PC-3 (cell line): ENCODE data around the gene MAGI2. TPM values are rescaled to one million over a fixed set of nuclear protein-coding genes. Genes with fewer than 3 reads are reported as not detected.

Source experiments
- ATAC-seq: fragments of 200-7000 bp; cut with Tn5 transposase; 2 replicates; pipeline ENCODE4 v1.9.1; 2020; ENCODE audit warnings: mild to moderate bottlenecking, moderate library complexity
- BruUV-seq: library from RNA; stranded (reverse); fragments of 400-500 nt; replicated peaks from 2 replicates; lab custom pipeline; 2021; lab: Mats Ljungman, UMichigan
- CTCF ChIA-PET: fragments of 300-600 bp; sonication (Branson Sonifier 250); formaldehyde crosslinking; loops from one replicate; lab custom pipeline; 2022; ENCODE audit warnings: antibody characterized with exemption; lab: Charles Lee
- POLR2A ChIA-PET: fragments of 300-600 bp; sonication (Branson Sonifier 250); formaldehyde crosslinking; loops from one replicate; lab custom pipeline; 2022; ENCODE audit warnings: antibody characterized with exemption; ENCODE audit not compliant: unreplicated experiment; lab: Charles Lee
- DNase-seq: peaks from one replicate; pipeline ENCODE4 v3.0.0-alpha.2; 2015
- H2AFZ ChIP-seq: fragments of 300-600 bp; sonication (generic); 2 replicates; pipeline ENCODE4 v1.6.0; 2016; ENCODE audit warnings: antibody characterized with exemption, low read length
- H3F3A ChIP-seq: fragments of 300-600 bp; sonication (generic); one replicate; pipeline ENCODE4 v1.6.0; 2017; ENCODE audit warnings: antibody characterized with exemption, low read length, control low read depth, mild to moderate bottlenecking; ENCODE audit not compliant: unreplicated experiment
- H3K27ac ChIP-seq: fragments of 300-600 bp; sonication (generic); 2 replicates; pipeline ENCODE4 v1.5.1; 2016; ENCODE audit warnings: mild to moderate bottlenecking, low read length
- H3K27me3 ChIP-seq: fragments of 300-600 bp; sonication (generic); 2 replicates; pipeline ENCODE4 v1.6.1; 2016; ENCODE audit warnings: low read length, mixed read lengths
- H3K36me3 ChIP-seq: fragments of 300-600 bp; sonication (generic); 2 replicates; pipeline ENCODE4 v1.6.1; 2016; ENCODE audit warnings: low read depth, mixed run types, low read length, mixed read lengths
- H3K4me1 ChIP-seq: fragments of 300-600 bp; sonication (generic); 2 replicates; pipeline ENCODE4 v1.5.1; 2016; ENCODE audit warnings: low read length; ENCODE audit not compliant: insufficient read depth
- H3K4me2 ChIP-seq: fragments of 300-600 bp; sonication (generic); 2 replicates; pipeline ENCODE4 v1.6.0; 2016; ENCODE audit warnings: low read length
- H3K4me3 ChIP-seq: fragments of 300-600 bp; sonication (generic); 2 replicates; pipeline ENCODE4 v1.5.1; 2016; ENCODE audit warnings: mild to moderate bottlenecking, low read length, mixed read lengths
- H3K79me2 ChIP-seq: fragments of 300-600 bp; sonication (generic); 2 replicates; pipeline ENCODE4 v1.6.1; 2017; ENCODE audit warnings: low read length, mixed read lengths
- H3K9ac ChIP-seq: fragments of 300-600 bp; sonication (generic); 2 replicates; pipeline ENCODE4 v1.6.0; 2016; ENCODE audit warnings: mild to moderate bottlenecking, low read length
- H3K9me2 ChIP-seq: fragments of 300-600 bp; sonication (generic); replicated peaks from 2 replicates; pipeline ENCODE4 v1.6.1; 2016; ENCODE audit warnings: mixed run types, low read length, mixed read lengths
- H3K9me3 ChIP-seq: fragments of 300-600 bp; sonication (generic); 2 replicates; pipeline ENCODE4 v1.6.1; 2016; ENCODE audit warnings: low read length, mixed read lengths
- H4K20me1 ChIP-seq: fragments of 300-600 bp; sonication (generic); 2 replicates; pipeline ENCODE4 v1.6.1; 2016; ENCODE audit warnings: low read length, mixed read lengths
- EZH2 ChIP-seq: fragments of 300-600 bp; sonication (generic); IDR thresholded peaks from one replicate; pipeline ENCODE4 v1.6.1; 2017; ENCODE audit warnings: antibody characterized with exemption, mild to moderate bottlenecking, low read length; ENCODE audit not compliant: unreplicated experiment
- EZH2phosphoT487 ChIP-seq: fragments of 300-600 bp; sonication (generic); IDR thresholded peaks from 2 replicates; pipeline ENCODE4 v1.6.1; 2018; ENCODE audit warnings: mild to moderate bottlenecking, antibody characterized with exemption, low read length, borderline replicate concordance
- intact Hi-C: fragments of 100-400 bp; cut with micrococcal nuclease; formaldehyde crosslinking; loops from 2 replicates; pipeline ENCODE4 v1.9.0; 2023
- total RNA-seq: library from RNA; depleted of rRNA; stranded (reverse); fragments of >200 nt; gene quantifications from 2 replicates; pipeline ENCODE4 v1.2.3, GENCODE V29; 2014
- TF ChIP-seq, protein P1 (sequence below): fragments of 300-600 bp; sonication (generic); conservative IDR thresholded peaks from 2 replicates; pipeline ENCODE4 v1.5.1; 2017; ENCODE audit warnings: antibody characterized with exemption, low read depth, mild to moderate bottlenecking, low read length

MAGI2 gene
- total RNA-seq, 1 experiment from 2014 or later = not detected

- ATAC-seq = no peak
- Histone ChIP-seq H3K4me3 (no peak overlapping the region), H4K20me1 (no peaks in the 10 kb centered on the region), H3K36me3 (no peaks in the 10 kb centered on the region), H3K27me3 (peaks cover 14% of the 10 kb centered on the region; the same call in 1 of the 2 replicates), H3F3A (no peaks in the 10 kb centered on the region), H3K9me3 (no peaks in the 10 kb centered on the region), H3K4me2 (no peak overlapping the region), H3K79me2 (no peaks in the 10 kb centered on the region), H3K9me2 (no peaks in the 10 kb centered on the region), H2AFZ (no peak overlapping the region), H3K4me1 (no peaks in the 10 kb centered on the region), H3K9ac (no peak overlapping the region), H3K27ac (no peak overlapping the region)
- no peak for DNase-seq
- ChIA-PET CTCF (no interaction called here), POLR2A (no interaction called here)
- no TSS peak for BruUV-seq
- intact Hi-C loops = no loop called here
- TF ChIP-seq EZH2 (no peak), EZH2phosphoT487 (no peak)
- TF ChIP-seq, protein P1, sequence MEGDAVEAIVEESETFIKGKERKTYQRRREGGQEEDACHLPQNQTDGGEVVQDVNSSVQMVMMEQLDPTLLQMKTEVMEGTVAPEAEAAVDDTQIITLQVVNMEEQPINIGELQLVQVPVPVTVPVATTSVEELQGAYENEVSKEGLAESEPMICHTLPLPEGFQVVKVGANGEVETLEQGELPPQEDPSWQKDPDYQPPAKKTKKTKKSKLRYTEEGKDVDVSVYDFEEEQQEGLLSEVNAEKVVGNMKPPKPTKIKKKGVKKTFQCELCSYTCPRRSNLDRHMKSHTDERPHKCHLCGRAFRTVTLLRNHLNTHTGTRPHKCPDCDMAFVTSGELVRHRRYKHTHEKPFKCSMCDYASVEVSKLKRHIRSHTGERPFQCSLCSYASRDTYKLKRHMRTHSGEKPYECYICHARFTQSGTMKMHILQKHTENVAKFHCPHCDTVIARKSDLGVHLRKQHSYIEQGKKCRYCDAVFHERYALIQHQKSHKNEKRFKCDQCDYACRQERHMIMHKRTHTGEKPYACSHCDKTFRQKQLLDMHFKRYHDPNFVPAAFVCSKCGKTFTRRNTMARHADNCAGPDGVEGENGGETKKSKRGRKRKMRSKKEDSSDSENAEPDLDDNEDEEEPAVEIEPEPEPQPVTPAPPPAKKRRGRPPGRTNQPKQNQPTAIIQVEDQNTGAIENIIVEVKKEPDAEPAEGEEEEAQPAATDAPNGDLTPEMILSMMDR = no peak
Measured at GRCh38 chr7:78013386-78013785, 1440.1 kb downstream of the MAGI2 start.

- no TSS peak for BruUV-seq
- H3K9me3 ChIP-seq = no peaks in the 10 kb centered on the region
- H3K9ac ChIP-seq = no peak overlapping the region
- intact Hi-C loops = no loop called here
- no peaks in the 10 kb centered on the region for H3F3A ChIP-seq
- no peaks in the 10 kb centered on the region for H3K79me2 ChIP-seq
- no peak for DNase-seq
- TF ChIP-seq EZH2phosphoT487 (no peak), EZH2 (no peak)
- TF ChIP-seq, protein P1 = no peak
- POLR2A ChIA-PET = no interaction called here
- no peaks in the 10 kb centered on the region for H4K20me1 ChIP-seq
- no peaks in the 10 kb centered on the region for H3K36me3 ChIP-seq
- CTCF ChIA-PET = no interaction called here
- H3K4me3 ChIP-seq = no peak overlapping the region
- H3K9me2 ChIP-seq = no peaks in the 10 kb centered on the region
- ATAC-seq = no peak
- no peak overlapping the region for H2AFZ ChIP-seq
- H3K4me2 ChIP-seq = no peak overlapping the region
- H3K27me3 ChIP-seq = no peaks in the 10 kb centered on the region
- H3K4me1 ChIP-seq = no peaks in the 10 kb centered on the region
- no peak overlapping the region for H3K27ac ChIP-seq
Measured at GRCh38 chr7:78011642-78012041, 1441.8 kb downstream of the MAGI2 start.

GRCh38 chr7:78007231-78007630 is 1446.2 kb downstream of the MAGI2 start:
- Histone ChIP-seq H3K27me3 (no peaks in the 10 kb centered on the region), H3K27ac (no peak overlapping the region), H3K4me3 (no peak overlapping the region), H3F3A (no peaks in the 10 kb centered on the region), H4K20me1 (no peaks in the 10 kb centered on the region), H3K79me2 (no peaks in the 10 kb centered on the region), H3K36me3 (no peaks in the 10 kb centered on the region), H3K9me3 (no peaks in the 10 kb centered on the region), H3K9me2 (no peaks in the 10 kb centered on the region), H3K4me2 (no peak overlapping the region), H2AFZ (no peak overlapping the region), H3K4me1 (no peaks in the 10 kb centered on the region), H3K9ac (no peak overlapping the region)
- intact Hi-C loops = no loop called here
- CTCF ChIA-PET = no interaction called here
- DNase-seq = no peak
- TF ChIP-seq, protein P1 = no peak
- TF ChIP-seq EZH2 = no peak
- TF ChIP-seq EZH2phosphoT487 = no peak
- POLR2A ChIA-PET = interaction anchor here (0.7 kb wide), 1 partner anchor 9 kb away, joined by 6 read pairs; no protein-coding TSS in a partner anchor
- no TSS peak for BruUV-seq
- ATAC-seq = no peak
